ENCODE measurements around the gene SLC23A2. TPM values are rescaled to one million over a fixed set of nuclear protein-coding genes. Genes with fewer than 3 reads are reported as not detected.

SLC23A2 gene
- polyA plus RNA-seq, 1 donor from 2014 or later, result 38.3 TPM

DNA sequence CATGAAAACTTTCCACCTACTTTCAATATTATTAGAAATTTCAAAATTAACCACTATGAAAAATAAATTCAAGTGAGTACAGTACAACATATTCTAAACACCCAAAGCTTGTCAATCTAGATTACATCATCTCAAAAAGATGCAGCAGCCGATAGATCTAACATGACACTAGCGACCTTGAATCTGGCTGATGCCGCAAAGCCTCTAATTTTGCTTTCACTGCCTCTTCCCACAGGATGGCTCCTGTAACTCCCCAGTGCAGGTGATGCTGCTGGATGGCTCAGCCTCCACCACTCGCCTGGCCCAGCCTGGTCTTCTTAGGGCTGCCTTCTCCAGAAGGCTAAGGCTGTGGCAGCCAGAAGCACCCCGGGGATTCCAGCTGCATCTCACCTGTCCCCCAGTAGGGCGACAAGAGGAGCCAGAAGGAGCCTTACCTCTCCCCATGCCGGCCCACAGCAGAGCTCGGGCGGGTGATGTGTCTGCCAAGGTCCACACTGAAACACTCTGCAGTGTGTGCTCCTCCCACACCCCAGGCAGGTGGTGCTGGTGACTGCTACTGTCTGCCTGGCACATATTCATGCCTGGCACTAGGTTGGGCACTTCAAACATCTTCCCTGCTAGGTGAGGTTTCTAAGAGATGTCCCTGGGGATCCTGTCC, 82.1 kb downstream of the SLC23A2 start:
- no peaks in the 10 kb centered on the region for H3K27me3 ChIP-seq (ENCODE audit: insufficient read depth, low read depth, low read length)
- TF ChIP-seq SMC3 (conservative IDR thresholded peaks at IDR 0.05; ENCODE audit: poor library complexity) (no peak), POLR2AphosphoS5 (IDR thresholded peaks at IDR 0.05) (no peak)
- TF ChIP-seq, protein P1, sequence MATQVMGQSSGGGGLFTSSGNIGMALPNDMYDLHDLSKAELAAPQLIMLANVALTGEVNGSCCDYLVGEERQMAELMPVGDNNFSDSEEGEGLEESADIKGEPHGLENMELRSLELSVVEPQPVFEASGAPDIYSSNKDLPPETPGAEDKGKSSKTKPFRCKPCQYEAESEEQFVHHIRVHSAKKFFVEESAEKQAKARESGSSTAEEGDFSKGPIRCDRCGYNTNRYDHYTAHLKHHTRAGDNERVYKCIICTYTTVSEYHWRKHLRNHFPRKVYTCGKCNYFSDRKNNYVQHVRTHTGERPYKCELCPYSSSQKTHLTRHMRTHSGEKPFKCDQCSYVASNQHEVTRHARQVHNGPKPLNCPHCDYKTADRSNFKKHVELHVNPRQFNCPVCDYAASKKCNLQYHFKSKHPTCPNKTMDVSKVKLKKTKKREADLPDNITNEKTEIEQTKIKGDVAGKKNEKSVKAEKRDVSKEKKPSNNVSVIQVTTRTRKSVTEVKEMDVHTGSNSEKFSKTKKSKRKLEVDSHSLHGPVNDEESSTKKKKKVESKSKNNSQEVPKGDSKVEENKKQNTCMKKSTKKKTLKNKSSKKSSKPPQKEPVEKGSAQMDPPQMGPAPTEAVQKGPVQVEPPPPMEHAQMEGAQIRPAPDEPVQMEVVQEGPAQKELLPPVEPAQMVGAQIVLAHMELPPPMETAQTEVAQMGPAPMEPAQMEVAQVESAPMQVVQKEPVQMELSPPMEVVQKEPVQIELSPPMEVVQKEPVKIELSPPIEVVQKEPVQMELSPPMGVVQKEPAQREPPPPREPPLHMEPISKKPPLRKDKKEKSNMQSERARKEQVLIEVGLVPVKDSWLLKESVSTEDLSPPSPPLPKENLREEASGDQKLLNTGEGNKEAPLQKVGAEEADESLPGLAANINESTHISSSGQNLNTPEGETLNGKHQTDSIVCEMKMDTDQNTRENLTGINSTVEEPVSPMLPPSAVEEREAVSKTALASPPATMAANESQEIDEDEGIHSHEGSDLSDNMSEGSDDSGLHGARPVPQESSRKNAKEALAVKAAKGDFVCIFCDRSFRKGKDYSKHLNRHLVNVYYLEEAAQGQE (IDR thresholded peaks at IDR 0.05; ENCODE audit: borderline replicate concordance), result no peak
- TF ChIP-seq, protein P2, sequence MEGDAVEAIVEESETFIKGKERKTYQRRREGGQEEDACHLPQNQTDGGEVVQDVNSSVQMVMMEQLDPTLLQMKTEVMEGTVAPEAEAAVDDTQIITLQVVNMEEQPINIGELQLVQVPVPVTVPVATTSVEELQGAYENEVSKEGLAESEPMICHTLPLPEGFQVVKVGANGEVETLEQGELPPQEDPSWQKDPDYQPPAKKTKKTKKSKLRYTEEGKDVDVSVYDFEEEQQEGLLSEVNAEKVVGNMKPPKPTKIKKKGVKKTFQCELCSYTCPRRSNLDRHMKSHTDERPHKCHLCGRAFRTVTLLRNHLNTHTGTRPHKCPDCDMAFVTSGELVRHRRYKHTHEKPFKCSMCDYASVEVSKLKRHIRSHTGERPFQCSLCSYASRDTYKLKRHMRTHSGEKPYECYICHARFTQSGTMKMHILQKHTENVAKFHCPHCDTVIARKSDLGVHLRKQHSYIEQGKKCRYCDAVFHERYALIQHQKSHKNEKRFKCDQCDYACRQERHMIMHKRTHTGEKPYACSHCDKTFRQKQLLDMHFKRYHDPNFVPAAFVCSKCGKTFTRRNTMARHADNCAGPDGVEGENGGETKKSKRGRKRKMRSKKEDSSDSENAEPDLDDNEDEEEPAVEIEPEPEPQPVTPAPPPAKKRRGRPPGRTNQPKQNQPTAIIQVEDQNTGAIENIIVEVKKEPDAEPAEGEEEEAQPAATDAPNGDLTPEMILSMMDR (IDR thresholded peaks at IDR 0.05; ENCODE audit: poor library complexity, severe bottlenecking), result no peak
- H3K4me3 ChIP-seq (ENCODE audit: low read length), result no peak overlapping the region
- H3K27ac ChIP-seq (ENCODE audit: low read length), result no peak overlapping the region
- H2AFZ ChIP-seq (ENCODE audit: low read depth, low read length), result no peak overlapping the region
- no peaks in the 10 kb centered on the region for H3K36me3 ChIP-seq (ENCODE audit: insufficient read depth, low read length)
- H3K9me3 ChIP-seq (ENCODE audit: low read length), result no peaks in the 10 kb centered on the region
- H3K4me2 ChIP-seq (ENCODE audit: low read length), result no peak overlapping the region
- no peaks in the 10 kb centered on the region for H3K79me2 ChIP-seq (replicated peaks; ENCODE audit: insufficient read depth, low read length)
- no peak overlapping the region for H3K9ac ChIP-seq (ENCODE audit: low read length)
- no peaks in the 10 kb centered on the region for H3F3A ChIP-seq (ENCODE audit: insufficient read depth, low read length, poor library complexity, severe bottlenecking)
- no peaks in the 10 kb centered on the region for H4K20me1 ChIP-seq (ENCODE audit: insufficient read depth)
- no peaks in the 10 kb centered on the region for H3K9me2 ChIP-seq (ENCODE audit: insufficient read depth, low read length)

DNA sequence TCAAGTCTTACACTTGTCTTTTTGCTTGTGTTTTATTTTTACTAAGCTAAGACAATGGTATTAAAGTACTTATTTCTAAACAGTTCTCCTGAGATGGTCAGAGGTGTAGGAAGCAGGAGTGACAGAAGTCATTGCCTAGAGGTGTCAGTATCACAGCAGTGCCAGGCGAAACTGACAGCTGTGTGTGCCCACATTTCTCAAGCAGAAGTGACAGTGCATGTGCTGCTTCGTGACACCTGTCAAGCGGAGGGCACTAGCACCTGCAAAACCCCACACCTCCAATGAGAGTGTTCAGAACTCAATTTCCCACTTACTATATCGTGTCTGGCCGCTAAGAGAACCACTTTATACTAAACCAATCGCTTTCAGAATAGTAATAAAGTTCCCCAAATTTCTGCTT, 82.8 kb downstream of the SLC23A2 start:
- Histone ChIP-seq H3K9ac (ENCODE audit: low read length) (no peak overlapping the region), H3K27ac (ENCODE audit: low read length) (no peak overlapping the region), H3K9me2 (ENCODE audit: insufficient read depth, low read length) (no peaks in the 10 kb centered on the region), H3K27me3 (ENCODE audit: insufficient read depth, low read depth, low read length) (no peaks in the 10 kb centered on the region), H3K4me2 (ENCODE audit: low read length) (no peak overlapping the region), H3K9me3 (ENCODE audit: low read length) (no peaks in the 10 kb centered on the region), H3K36me3 (ENCODE audit: insufficient read depth, low read length) (no peaks in the 10 kb centered on the region), H2AFZ (ENCODE audit: low read depth, low read length) (no peak overlapping the region), H4K20me1 (ENCODE audit: insufficient read depth) (no peaks in the 10 kb centered on the region), H3F3A (ENCODE audit: insufficient read depth, low read length, poor library complexity, severe bottlenecking) (no peaks in the 10 kb centered on the region), H3K79me2 (replicated peaks; ENCODE audit: insufficient read depth, low read length) (no peaks in the 10 kb centered on the region), H3K4me3 (ENCODE audit: low read length) (no peak overlapping the region)
- TF ChIP-seq EP300 (conservative IDR thresholded peaks at IDR 0.05; ENCODE audit: poor library complexity, severe bottlenecking), result peak; percentile 51
- TF ChIP-seq SMC3 (conservative IDR thresholded peaks at IDR 0.05; ENCODE audit: poor library complexity), result no peak

DNA sequence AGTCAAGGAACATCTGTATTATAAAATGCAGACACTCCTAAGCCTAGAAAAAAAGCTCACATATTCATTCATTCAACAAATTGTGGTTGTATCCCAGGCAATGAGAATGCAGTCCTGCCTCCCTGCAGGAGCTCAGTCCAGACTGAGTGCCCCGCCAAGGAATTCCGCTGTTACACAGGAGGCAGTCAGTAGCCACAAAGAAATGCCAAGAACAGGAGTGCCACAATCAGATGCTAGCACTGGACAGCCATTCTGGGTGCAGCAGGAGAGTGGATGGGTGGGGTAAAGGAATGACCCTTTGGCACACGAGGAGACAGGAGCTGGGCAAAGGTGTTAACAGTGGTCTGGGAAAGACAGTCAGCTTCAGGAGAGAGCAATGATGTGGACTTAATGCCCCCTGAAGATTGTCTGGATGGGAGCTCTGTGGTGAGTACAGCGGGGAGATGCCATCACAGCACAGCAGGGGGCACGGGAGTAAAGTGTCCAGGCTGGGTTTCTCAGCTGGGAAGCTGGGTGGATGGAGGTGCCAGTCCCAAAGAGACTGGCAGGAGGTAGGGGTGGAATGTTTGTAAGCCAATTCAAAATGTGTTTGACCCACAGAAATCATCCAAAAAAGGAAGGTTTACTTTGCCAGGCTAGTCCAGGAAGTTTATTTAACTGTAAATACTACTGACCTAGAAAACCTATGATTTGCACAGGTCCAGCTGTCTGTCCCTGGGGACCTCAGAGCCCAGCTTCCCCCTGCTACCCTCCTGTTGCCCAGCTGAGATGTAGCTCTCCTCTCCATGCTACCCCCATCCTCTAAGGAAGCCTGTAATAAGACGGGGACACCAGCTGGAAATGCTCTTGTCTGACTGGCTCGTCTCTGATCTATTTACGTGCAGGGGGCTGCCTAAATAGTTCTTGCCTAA, 84.1 kb downstream of the SLC23A2 start:
- H3K27me3 ChIP-seq (ENCODE audit: insufficient read depth, low read depth, low read length), result no peaks in the 10 kb centered on the region
- no peaks in the 10 kb centered on the region for H3K36me3 ChIP-seq (ENCODE audit: insufficient read depth, low read length)
- no peak overlapping the region for H3K9ac ChIP-seq (ENCODE audit: low read length)
- no peaks in the 10 kb centered on the region for H3K9me3 ChIP-seq (ENCODE audit: low read length)
- H3K79me2 ChIP-seq (replicated peaks; ENCODE audit: insufficient read depth, low read length), result no peaks in the 10 kb centered on the region
- no peaks in the 10 kb centered on the region for H3K9me2 ChIP-seq (ENCODE audit: insufficient read depth, low read length)
- no peaks in the 10 kb centered on the region for H4K20me1 ChIP-seq (ENCODE audit: insufficient read depth)
- no peak overlapping the region for H2AFZ ChIP-seq (ENCODE audit: low read depth, low read length)
- H3K4me3 ChIP-seq (ENCODE audit: low read length), result no peak overlapping the region
- H3F3A ChIP-seq (ENCODE audit: insufficient read depth, low read length, poor library complexity, severe bottlenecking), result no peaks in the 10 kb centered on the region
- no peak overlapping the region for H3K27ac ChIP-seq (ENCODE audit: low read length)
- no peak overlapping the region for H3K4me2 ChIP-seq (ENCODE audit: low read length)
- TF ChIP-seq, protein P2 (IDR thresholded peaks at IDR 0.05; ENCODE audit: poor library complexity, severe bottlenecking), result no peak
- TF ChIP-seq, protein P1 (IDR thresholded peaks at IDR 0.05; ENCODE audit: borderline replicate concordance), result no peak
- no peak for TF ChIP-seq RAD21 (conservative IDR thresholded peaks at IDR 0.05)
- no peak for TF ChIP-seq MXI1 (conservative IDR thresholded peaks at IDR 0.05; ENCODE audit: poor library complexity, severe bottlenecking)
- TF ChIP-seq EZH2 (IDR thresholded peaks at IDR 0.05; ENCODE audit: borderline replicate concordance, insufficient read depth, low read length, poor library complexity, severe bottlenecking), result no peak
- no peak for TF ChIP-seq POLR2AphosphoS5 (IDR thresholded peaks at IDR 0.05)
- no peak for TF ChIP-seq EP300 (conservative IDR thresholded peaks at IDR 0.05; ENCODE audit: poor library complexity, severe bottlenecking)

Data from neural cell (in vitro differentiated cells).